ENCODE data around the gene TRIM2.

TRIM2 gene

GRCh38 chr4:153241970-153242838 lies 38.0 kb downstream of the TRIM2 start:
- Histone ChIP-seq H3K27ac (ENCODE audit: low read length) (peak overlapping the region; percentile 45), H3K9me3 (ENCODE audit: control insufficient read depth in 1 of 2, low read length in 2 of 2) (no peaks in the 10 kb centered on the region), H3K27me3 (ENCODE audit: low read depth, low read length) (no peaks in the 10 kb centered on the region), H3K4me3 (ENCODE audit: low read depth in 1 of 2, low read length in 2 of 2) (no peak overlapping the region), H3K4me1 (ENCODE audit: control insufficient read depth in 1 of 2, insufficient read depth in 2 of 2, low read length in 2 of 2) (peaks cover 3 to 10% of the 10 kb centered on the region in 2 donors), H3K36me3 (ENCODE audit: control insufficient read depth in 1 of 2, insufficient read depth in 2 of 2, low read length in 2 of 2) (no peaks in the 10 kb centered on the region)

GRCh38 chr4:153242839-153243324 lies 38.6 kb downstream of the TRIM2 start:
- Histone ChIP-seq H3K27ac (ENCODE audit: low read length) (no peak overlapping the region), H3K36me3 (ENCODE audit: control insufficient read depth in 1 of 2, insufficient read depth in 2 of 2, low read length in 2 of 2) (no peaks in the 10 kb centered on the region), H3K4me1 (ENCODE audit: control insufficient read depth in 1 of 2, insufficient read depth in 2 of 2, low read length in 2 of 2) (peaks cover 3 to 10% of the 10 kb centered on the region in 2 donors), H3K4me3 (ENCODE audit: low read depth in 1 of 2, low read length in 2 of 2) (no peak overlapping the region), H3K9me3 (ENCODE audit: control insufficient read depth in 1 of 2, low read length in 2 of 2) (no peaks in the 10 kb centered on the region), H3K27me3 (ENCODE audit: low read depth, low read length) (no peaks in the 10 kb centered on the region)

DNA sequence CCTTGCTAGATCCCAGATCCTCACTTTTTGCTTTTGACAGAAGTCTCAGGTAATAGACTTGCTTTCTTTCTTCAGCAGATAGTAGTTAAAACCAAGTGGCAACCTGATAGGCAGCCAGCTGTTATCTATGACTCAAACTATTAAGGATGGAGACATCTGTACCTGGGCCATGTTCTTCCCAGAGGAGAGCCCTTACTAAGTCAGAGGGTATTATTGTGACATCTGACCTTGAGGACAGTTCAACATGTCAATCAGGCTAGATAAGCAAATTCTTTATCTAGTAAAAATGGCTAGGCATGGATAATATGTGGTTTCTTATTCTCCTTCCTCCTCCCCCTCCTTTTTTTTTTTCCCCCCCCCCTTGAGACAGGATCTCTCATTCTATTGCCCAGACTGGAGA lies 39.2 kb downstream of the TRIM2 start:
- Histone ChIP-seq H3K27me3 (ENCODE audit: low read depth, low read length) (no peaks in the 10 kb centered on the region), H3K36me3 (ENCODE audit: control insufficient read depth in 1 of 2, insufficient read depth in 2 of 2, low read length in 2 of 2) (no peaks in the 10 kb centered on the region), H3K27ac (ENCODE audit: low read length) (no peak overlapping the region), H3K9me3 (ENCODE audit: control insufficient read depth in 1 of 2, low read length in 2 of 2) (no peaks in the 10 kb centered on the region), H3K4me1 (ENCODE audit: control insufficient read depth in 1 of 2, insufficient read depth in 2 of 2, low read length in 2 of 2) (peaks cover 6 to 11% of the 10 kb centered on the region in 2 donors), H3K4me3 (ENCODE audit: low read depth in 1 of 2, low read length in 2 of 2) (no peak overlapping the region)

DNA sequence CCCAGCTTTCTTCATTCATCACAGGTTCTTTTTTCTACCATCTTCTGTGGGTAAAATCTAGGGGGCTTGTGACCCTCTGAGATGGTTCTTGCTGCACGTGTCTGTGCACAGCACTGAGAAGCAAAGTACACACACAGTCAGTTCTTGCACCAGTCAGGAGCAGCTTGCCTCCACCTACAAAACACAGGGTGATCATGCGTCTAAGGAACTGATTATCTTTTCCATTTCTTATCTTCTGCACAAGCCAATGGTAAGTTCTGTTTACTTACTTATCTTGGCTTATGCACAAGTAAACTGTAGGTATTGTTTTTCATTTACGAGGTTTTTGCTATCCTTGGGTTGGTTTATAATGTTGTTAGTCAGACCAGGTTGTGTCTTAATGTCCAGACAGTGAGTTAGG lies 40.7 kb downstream of the TRIM2 start:
- no peaks in the 10 kb centered on the region for H3K9me3 ChIP-seq (ENCODE audit: control insufficient read depth in 1 of 2, low read length in 2 of 2)
- H3K4me3 ChIP-seq (ENCODE audit: low read depth in 1 of 2, low read length in 2 of 2): no peak overlapping the region
- H3K4me1 ChIP-seq (ENCODE audit: control insufficient read depth in 1 of 2, insufficient read depth in 2 of 2, low read length in 2 of 2): peaks cover 10 to 15% of the 10 kb centered on the region in 2 donors
- no peaks in the 10 kb centered on the region for H3K27me3 ChIP-seq (ENCODE audit: low read depth, low read length)
- no peaks in the 10 kb centered on the region for H3K36me3 ChIP-seq (ENCODE audit: control insufficient read depth in 1 of 2, insufficient read depth in 2 of 2, low read length in 2 of 2)
- no peak overlapping the region for H3K27ac ChIP-seq (ENCODE audit: low read length)

DNA sequence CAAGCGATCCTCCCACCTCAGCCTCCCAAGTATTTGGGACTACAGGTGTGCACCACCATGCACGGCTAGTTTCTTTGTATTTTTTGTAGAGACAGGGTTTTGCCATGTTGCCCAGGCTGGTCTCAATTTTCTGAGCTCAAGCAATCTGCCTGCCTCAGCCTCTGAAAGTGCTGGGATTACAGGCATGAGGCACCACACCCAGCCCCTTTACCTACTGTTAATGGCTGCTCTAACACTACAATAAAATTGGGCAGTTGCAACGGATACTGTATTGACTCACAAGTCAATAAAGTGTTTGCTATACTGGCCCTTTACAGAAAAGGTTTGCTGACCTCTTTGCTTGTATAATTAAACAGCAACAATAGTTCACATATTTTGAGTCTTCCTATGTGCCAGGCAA lies 41.5 kb downstream of the TRIM2 start:
- Histone ChIP-seq H3K36me3 (ENCODE audit: control insufficient read depth in 1 of 2, insufficient read depth in 2 of 2, low read length in 2 of 2) (no peaks in the 10 kb centered on the region), H3K27me3 (ENCODE audit: low read depth, low read length) (no peaks in the 10 kb centered on the region), H3K4me1 (ENCODE audit: control insufficient read depth in 1 of 2, insufficient read depth in 2 of 2, low read length in 2 of 2) (peaks cover 10 to 15% of the 10 kb centered on the region in 2 donors), H3K27ac (ENCODE audit: low read length) (no peak overlapping the region), H3K9me3 (ENCODE audit: control insufficient read depth in 1 of 2, low read length in 2 of 2) (no peaks in the 10 kb centered on the region), H3K4me3 (ENCODE audit: low read depth in 1 of 2, low read length in 2 of 2) (no peak overlapping the region)

GRCh38 chr4:153246446-153247115 lies 42.3 kb downstream of the TRIM2 start:
- no peak overlapping the region for H3K4me3 ChIP-seq (ENCODE audit: low read depth in 1 of 2, low read length in 2 of 2)
- no peaks in the 10 kb centered on the region for H3K27me3 ChIP-seq (ENCODE audit: low read depth, low read length)
- H3K4me1 ChIP-seq (ENCODE audit: control insufficient read depth in 1 of 2, insufficient read depth in 2 of 2, low read length in 2 of 2): peaks cover 10 to 15% of the 10 kb centered on the region in 2 donors
- H3K36me3 ChIP-seq (ENCODE audit: control insufficient read depth in 1 of 2, insufficient read depth in 2 of 2, low read length in 2 of 2): no peaks in the 10 kb centered on the region
- no peaks in the 10 kb centered on the region for H3K9me3 ChIP-seq (ENCODE audit: control insufficient read depth in 1 of 2, low read length in 2 of 2)
- no peak overlapping the region for H3K27ac ChIP-seq (ENCODE audit: low read length)

DNA sequence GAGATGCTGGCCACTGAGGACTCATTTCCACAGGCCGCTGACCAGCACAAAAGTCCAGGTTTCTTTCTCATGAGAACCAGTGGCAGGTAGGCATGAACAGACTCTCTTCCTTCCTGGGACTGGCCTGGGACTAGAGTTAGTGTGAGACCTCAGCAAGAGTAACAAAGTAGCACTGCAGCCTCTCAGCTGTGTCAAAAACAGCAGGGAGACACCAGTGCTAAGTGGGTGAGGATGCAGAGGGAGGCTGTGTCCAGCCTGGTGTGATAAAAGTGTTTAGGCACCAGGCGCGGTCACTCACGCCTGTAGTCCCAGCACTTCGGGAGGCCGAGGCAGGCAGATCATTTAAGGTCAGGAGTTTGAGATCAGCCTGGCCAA lies 42.9 kb downstream of the TRIM2 start:
- H3K27ac ChIP-seq (ENCODE audit: low read length): no peak overlapping the region
- H3K4me1 ChIP-seq (ENCODE audit: control insufficient read depth in 1 of 2, insufficient read depth in 2 of 2, low read length in 2 of 2): peaks cover 8 to 10% of the 10 kb centered on the region in 2 donors
- H3K36me3 ChIP-seq (ENCODE audit: control insufficient read depth in 1 of 2, insufficient read depth in 2 of 2, low read length in 2 of 2): no peaks in the 10 kb centered on the region

DNA sequence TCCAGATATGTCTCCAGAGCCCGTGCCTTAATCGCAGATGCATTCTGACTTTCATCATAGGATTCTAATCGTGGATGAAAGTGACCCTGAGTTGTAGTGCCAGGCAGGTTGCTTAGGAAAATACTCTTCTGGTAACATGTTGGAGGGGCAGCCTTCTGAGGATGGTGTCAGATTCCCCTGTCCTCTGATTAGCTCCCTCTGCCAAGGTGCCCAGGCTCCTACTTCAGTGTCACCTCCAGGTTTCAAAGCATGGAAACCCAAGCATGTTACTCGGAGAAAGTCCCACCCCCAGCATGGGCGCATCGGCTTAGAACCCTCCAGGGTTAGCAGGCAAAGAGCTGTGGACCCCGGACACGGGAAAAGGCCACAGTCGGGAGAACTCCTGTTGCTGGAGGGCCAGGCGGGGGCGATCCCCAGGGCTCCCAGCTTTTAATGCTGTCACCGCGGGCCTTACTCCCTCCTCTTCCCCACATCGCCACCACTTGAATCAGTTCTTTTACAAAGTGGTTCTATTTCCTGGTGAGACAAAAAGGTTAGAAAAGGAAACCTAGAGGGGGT lies 44.5 kb downstream of the TRIM2 start:
- H3K9me3 ChIP-seq (ENCODE audit: control insufficient read depth in 1 of 2, low read length in 2 of 2): no peaks in the 10 kb centered on the region
- peaks cover 5 to 7% of the 10 kb centered on the region in 2 donors for H3K4me1 ChIP-seq (ENCODE audit: control insufficient read depth in 1 of 2, insufficient read depth in 2 of 2, low read length in 2 of 2)
- H3K27ac ChIP-seq (ENCODE audit: low read length): peak overlapping the region; percentile 72
- H3K27me3 ChIP-seq (ENCODE audit: low read depth, low read length): no peaks in the 10 kb centered on the region
- H3K4me3 ChIP-seq (ENCODE audit: low read depth in 1 of 2, low read length in 2 of 2): peak overlapping the region; percentile 72 to 76
- no peaks in the 10 kb centered on the region for H3K36me3 ChIP-seq (ENCODE audit: control insufficient read depth in 1 of 2, insufficient read depth in 2 of 2, low read length in 2 of 2)

More for the DNA sequence above, 42.9 kb downstream of the TRIM2 start:
- Histone ChIP-seq H3K27me3 (ENCODE audit: low read depth, low read length) (no peaks in the 10 kb centered on the region), H3K4me3 (ENCODE audit: low read depth in 1 of 2, low read length in 2 of 2) (no peak overlapping the region), H3K9me3 (ENCODE audit: control insufficient read depth in 1 of 2, low read length in 2 of 2) (no peaks in the 10 kb centered on the region)

DNA sequence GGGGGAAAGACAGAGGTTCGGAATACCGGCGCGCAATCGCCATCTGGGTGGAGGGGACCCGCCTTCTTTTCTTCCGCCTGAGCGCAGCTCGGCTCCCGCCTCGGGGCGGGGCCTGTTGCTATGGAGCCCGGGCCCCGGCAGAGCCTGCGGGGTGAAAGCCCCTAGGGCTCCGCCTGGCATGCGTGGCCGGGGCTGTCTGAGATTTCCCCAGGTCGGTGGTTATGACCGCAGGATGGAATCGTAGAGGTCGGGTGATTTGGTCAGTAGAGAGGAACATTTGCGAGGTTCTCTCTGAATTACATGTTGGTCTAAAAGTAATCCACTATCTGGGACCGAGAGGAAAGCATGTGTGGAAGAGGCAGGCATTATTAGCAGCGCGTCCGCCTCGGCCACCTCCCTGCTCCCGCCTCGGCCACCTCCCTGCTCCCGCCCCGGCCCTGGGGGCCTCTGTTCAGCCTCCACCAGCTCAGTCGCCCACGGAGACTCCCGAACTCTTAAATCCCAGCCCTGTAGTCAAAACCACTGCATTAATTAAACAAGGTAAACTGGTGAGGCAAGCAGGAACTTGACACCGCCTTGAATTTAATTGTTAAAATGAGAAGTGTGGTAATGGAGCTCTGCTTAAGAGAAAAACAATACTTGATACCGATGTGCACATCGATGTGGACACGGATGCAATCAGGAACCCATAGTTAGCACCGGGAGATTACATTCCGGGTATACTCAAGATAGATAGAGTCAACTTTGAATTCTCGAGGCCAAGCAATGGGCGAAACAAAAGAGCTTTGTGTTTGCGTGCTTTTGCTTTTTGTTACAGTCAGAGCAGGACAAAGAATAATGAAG lies 45.2 kb downstream of the TRIM2 start:
- H3K4me1 ChIP-seq (ENCODE audit: control insufficient read depth in 1 of 2, insufficient read depth in 2 of 2, low read length in 2 of 2): peaks cover 5 to 7% of the 10 kb centered on the region in 2 donors
- peak overlapping the region; percentile 72 to 76 for H3K4me3 ChIP-seq (ENCODE audit: low read depth in 1 of 2, low read length in 2 of 2)
- H3K36me3 ChIP-seq (ENCODE audit: control insufficient read depth in 1 of 2, insufficient read depth in 2 of 2, low read length in 2 of 2): no peaks in the 10 kb centered on the region
- no peaks in the 10 kb centered on the region for H3K9me3 ChIP-seq (ENCODE audit: control insufficient read depth in 1 of 2, low read length in 2 of 2)
- H3K27ac ChIP-seq (ENCODE audit: low read length): peak overlapping the region; percentile 72
- no peaks in the 10 kb centered on the region for H3K27me3 ChIP-seq (ENCODE audit: low read depth, low read length)

- Histone ChIP-seq H3K36me3 (ENCODE audit: control insufficient read depth in 1 of 2, insufficient read depth in 2 of 2, low read length in 2 of 2) (no peaks in the 10 kb centered on the region), H3K4me3 (ENCODE audit: low read depth in 1 of 2, low read length in 2 of 2) (no peak overlapping the region), H3K27ac (ENCODE audit: low read length) (no peak overlapping the region), H3K9me3 (ENCODE audit: control insufficient read depth in 1 of 2, low read length in 2 of 2) (no peaks in the 10 kb centered on the region), H3K4me1 (ENCODE audit: control insufficient read depth in 1 of 2, insufficient read depth in 2 of 2, low read length in 2 of 2) (peaks cover 7 to 9% of the 10 kb centered on the region in 2 donors), H3K27me3 (ENCODE audit: low read depth, low read length) (no peaks in the 10 kb centered on the region)
These were observed 47.9 kb downstream of the TRIM2 start for GRCh38 chr4:153252122-153252521.

Data from muscle layer of duodenum (tissue), 2 donors.